ENCODE data around the gene SORCS2.

- TF ChIP-seq POLR2A (IDR thresholded peaks at IDR 0.05; ENCODE audit: low read length) (no peak), GATA1 (IDR thresholded peaks at IDR 0.05; ENCODE audit: low read depth, low read length) (no peak)
Measured at GRCh38 chr4:7423801-7424552, 231.6 kb downstream of the SORCS2 start.
